Tibial nerve (tissue), 4 donors: ENCODE data around the gene PGA3. TPM values are rescaled to one million over a fixed set of nuclear protein-coding genes. Genes with fewer than 3 reads are reported as not detected.
"Not testable (repeated sequence)": the region's sequence is repeated elsewhere in the genome, so short reads cannot be mapped to it uniquely, and the experiment has no call there.

Source experiments
- DNase-seq, 2 donors: peaks; one replicate each; pipeline ENCODE4 v3.0.0-alpha.2; 2019; ENCODE audit warnings: low spot score in 2 of 2
- H3K27ac ChIP-seq, 4 donors: fragments of 200-600 bp; sonication (generic) in 3 of 4; one replicate each; pipeline ENCODE4 v1.5.1; 2017 to 2019; ENCODE audit warnings: mild to moderate bottlenecking in 1 of 4
- H3K27me3 ChIP-seq, 2 donors: fragments of 200-600 bp; sonication (generic) in 1 of 2; one replicate each; pipeline versions ENCODE4 v1.5.1 to v1.6.0; 2017 to 2019
- H3K36me3 ChIP-seq, 3 donors: fragments of 200-600 bp; sonication (generic); one replicate each; pipeline ENCODE4 v1.5.1; 2018 to 2019
- H3K4me1 ChIP-seq, 4 donors: fragments of 200-600 bp; sonication (generic) in 3 of 4; one replicate each; pipeline ENCODE4 v1.5.1; 2017 to 2019
- H3K4me3 ChIP-seq, 4 donors: fragments of 200-600 bp; sonication (generic) in 3 of 4; one replicate each; pipeline ENCODE4 v1.5.1; 2017 to 2019; ENCODE audit warnings: mild to moderate bottlenecking in 1 of 4, moderate library complexity in 1 of 4
- H3K9me3 ChIP-seq, 4 donors: fragments of 200-600 bp; sonication (generic) in 3 of 4; one replicate each; pipeline ENCODE4 v1.5.1; 2017 to 2019
- EP300 ChIP-seq, 2 donors: sonication (generic); formaldehyde crosslinking; IDR thresholded peaks; one replicate each; pipeline ENCODE4 v1.6.1; 2017; ENCODE audit warnings: antibody characterized with exemption in 2 of 2, mild to moderate bottlenecking in 1 of 2
- POLR2A ChIP-seq, 2 donors: fragments of 450-650 bp; IDR thresholded peaks; one replicate each; pipeline ENCODE4 v1.6.1; 2017; ENCODE audit warnings: antibody characterized with exemption in 2 of 2, mild to moderate bottlenecking in 2 of 2, moderate library complexity in 2 of 2
- WGBS, 2 donors: methylation state at CpG; one replicate each; pipeline ENCODE4 v1.1.5; 2018; 5-methylcytosine and 5-hydroxymethylcytosine counted together
- total RNA-seq, 4 donors: library from RNA; depleted of rRNA; stranded (reverse); fragments of >200 nt; gene quantifications; one replicate each; pipeline ENCODE4 v1.1.0, GENCODE V29; 2016
- TF ChIP-seq, protein P1 (sequence below), 5 experiments: fragments of 200-600 bp in 3 of 5; fragments of 450-650 bp in 2 of 5; sonication (generic) in 3 of 5; IDR thresholded peaks; one replicate each; pipeline ENCODE4 v1.5.1; 2016 to 2019; ENCODE audit warnings: antibody characterized with exemption in 5 of 5, mild to moderate bottlenecking in 3 of 5, moderate library complexity in 2 of 5

PGA3 gene
- 10 to 100 TPM in 1 of 4 donors, 1 to 10 TPM in 1, not detected in 2; 1.5 to 11.1 TPM for total RNA-seq

DNA sequence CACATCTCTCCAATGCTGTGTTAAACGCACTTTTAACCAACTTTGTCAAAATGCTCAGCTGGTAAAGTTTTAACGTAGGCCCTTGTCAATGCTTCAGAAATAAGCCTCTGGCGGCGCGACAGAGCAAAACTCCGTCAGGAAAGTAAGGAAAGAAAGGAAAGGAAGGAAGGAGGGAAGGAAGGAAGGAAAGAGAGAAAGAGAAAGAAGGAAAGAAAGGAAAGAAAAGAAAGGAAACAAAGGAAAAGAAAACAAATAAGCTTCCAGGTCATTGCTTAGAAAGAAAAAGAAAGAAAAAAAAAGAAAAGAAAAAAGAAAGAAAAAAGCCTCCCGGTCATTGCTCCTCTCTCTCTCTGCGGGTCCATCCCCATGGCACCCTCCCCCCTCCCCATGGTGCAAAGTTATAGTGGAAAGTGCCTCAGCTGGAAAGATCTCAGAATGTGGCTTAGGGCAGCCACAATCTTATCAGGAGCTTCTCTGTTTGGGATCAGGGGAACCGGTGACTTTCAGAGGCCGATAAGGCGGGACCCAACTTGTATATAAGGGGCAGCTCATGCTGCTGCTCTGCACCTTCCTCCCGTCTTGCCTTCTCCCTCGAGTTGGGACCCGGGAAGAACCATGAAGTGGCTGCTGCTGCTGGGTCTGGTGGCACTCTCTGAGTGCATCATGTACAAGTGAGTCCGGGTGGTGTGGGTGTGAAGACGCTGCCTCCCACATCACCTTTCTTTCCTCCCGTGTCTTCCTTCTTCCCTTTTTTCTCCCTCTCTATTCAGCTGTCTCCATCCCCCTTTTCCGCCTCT, at the start of gene PGA3:
PGA3 (plus strand) TSS at position 566 of the 797 bp plus-strand sequence; CDS start at position 616, 50 bp downstream.
- peaks cover 0 to 12% (median 0%) of the 10 kb centered on the region in 4 donors for H3K9me3 ChIP-seq
- not testable (repeated sequence) for H3K4me3 ChIP-seq, H3K4me1 ChIP-seq, H3K27me3 ChIP-seq, H3K27ac ChIP-seq, DNase-seq, H3K36me3 ChIP-seq
- WGBS, 2 donors, result 62 to 68% methylated on average over 12 to 15 of the region's 18 CpGs

DNA sequence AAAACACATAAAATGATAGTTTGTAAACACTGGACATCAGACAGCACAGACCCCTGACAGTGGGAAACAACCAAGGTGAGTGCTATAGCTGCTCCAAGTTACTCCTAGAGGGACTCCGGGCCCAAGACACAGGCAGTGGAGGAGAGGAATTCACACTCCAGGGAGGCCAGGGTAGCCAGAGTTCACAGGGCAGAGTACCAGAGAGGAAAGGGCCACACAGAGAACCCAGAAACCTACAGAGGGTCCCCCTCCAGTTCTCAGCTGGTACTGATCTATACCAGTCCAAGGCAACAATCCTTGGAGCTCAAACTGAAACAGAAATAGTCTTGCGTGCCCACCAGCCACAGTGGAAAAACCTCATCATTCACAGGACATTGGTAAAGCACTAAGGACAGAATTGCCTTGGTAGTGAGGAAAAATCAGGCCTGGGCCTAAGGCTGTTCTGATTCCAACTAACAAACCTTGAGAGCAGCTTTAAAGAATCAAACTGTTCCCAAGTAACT, 49.7 kb upstream of the PGA3 start:
- 53 to 67% methylated on average over 2 of the region's 2 CpGs for WGBS, 2 donors
- no peaks in the 10 kb centered on the region for H3K27me3 ChIP-seq
- no peak for DNase-seq
- no peak overlapping the region for H3K4me3 ChIP-seq
- TF ChIP-seq, protein P1, sequence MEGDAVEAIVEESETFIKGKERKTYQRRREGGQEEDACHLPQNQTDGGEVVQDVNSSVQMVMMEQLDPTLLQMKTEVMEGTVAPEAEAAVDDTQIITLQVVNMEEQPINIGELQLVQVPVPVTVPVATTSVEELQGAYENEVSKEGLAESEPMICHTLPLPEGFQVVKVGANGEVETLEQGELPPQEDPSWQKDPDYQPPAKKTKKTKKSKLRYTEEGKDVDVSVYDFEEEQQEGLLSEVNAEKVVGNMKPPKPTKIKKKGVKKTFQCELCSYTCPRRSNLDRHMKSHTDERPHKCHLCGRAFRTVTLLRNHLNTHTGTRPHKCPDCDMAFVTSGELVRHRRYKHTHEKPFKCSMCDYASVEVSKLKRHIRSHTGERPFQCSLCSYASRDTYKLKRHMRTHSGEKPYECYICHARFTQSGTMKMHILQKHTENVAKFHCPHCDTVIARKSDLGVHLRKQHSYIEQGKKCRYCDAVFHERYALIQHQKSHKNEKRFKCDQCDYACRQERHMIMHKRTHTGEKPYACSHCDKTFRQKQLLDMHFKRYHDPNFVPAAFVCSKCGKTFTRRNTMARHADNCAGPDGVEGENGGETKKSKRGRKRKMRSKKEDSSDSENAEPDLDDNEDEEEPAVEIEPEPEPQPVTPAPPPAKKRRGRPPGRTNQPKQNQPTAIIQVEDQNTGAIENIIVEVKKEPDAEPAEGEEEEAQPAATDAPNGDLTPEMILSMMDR (IDR thresholded peaks at IDR 0.05), result no peak
- TF ChIP-seq POLR2A (IDR thresholded peaks at IDR 0.05) (no peak), EP300 (IDR thresholded peaks at IDR 0.05) (no peak)
- H3K27ac ChIP-seq, result peak overlapping the region in 3 of 4 donors; percentile 2 to 79 (median 66)
- peaks cover 0 to 58% (median 32%) of the 10 kb centered on the region in 4 donors for H3K4me1 ChIP-seq
- H3K9me3 ChIP-seq, result peaks cover 0 to 11% (median 0%) of the 10 kb centered on the region in 4 donors
- H3K36me3 ChIP-seq, result peaks cover 0 to 24% (median 0%) of the 10 kb centered on the region in 3 donors

DNA sequence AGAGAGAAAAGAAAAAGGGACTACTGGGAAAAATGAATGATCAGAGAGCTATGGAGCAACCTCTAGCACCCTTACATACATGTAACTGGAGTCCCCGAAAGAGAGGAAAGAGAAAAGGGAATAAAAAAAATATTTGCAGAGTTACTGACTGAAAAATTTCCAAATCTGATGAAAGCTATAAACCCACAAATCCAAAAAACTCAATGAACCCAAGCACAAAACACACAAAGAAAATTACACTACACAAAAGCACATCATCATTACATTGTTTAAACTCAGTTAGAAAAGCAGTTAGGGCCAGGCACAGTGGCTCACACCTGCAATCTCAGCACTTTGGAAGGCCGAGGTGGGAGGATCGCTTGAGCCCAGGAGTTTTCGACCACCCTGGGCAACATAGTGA, 48.8 kb upstream of the PGA3 start:
- H3K27ac ChIP-seq, result no peak overlapping the region
- H3K36me3 ChIP-seq, result peaks cover 0 to 24% (median 0%) of the 10 kb centered on the region in 3 donors
- no peak for DNase-seq
- H3K27me3 ChIP-seq, result no peaks in the 10 kb centered on the region
- H3K9me3 ChIP-seq, result peaks cover 0 to 11% (median 0%) of the 10 kb centered on the region in 4 donors
- no peak overlapping the region for H3K4me3 ChIP-seq
- H3K4me1 ChIP-seq, result peaks cover 0 to 58% (median 38%) of the 10 kb centered on the region in 4 donors
- TF ChIP-seq EP300 (IDR thresholded peaks at IDR 0.05) (no peak), POLR2A (IDR thresholded peaks at IDR 0.05) (no peak)
- TF ChIP-seq, protein P1 (IDR thresholded peaks at IDR 0.05), result no peak
- WGBS, 2 donors, result 94 to 98% methylated on average over 4 of the region's 4 CpGs

DNA sequence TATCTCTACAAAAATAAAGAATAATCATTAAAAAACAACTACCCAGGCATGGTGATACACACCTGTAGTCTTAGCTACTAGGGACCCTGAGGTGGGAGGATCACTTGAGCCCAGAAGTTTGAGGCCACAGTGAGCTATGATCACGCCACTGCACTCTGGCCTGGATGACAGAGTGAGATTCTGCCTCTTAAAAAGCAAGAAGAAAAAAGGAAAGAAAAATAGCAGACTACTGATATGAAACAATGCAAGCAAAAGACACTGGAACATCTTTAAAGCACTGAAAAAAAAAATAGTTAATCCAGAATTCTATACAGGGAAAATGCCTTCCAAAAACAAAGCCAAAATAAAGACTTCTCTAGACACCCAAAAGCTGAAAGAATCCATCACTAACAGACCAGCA, 48.0 kb upstream of the PGA3 start:
- no peak for DNase-seq

DNA sequence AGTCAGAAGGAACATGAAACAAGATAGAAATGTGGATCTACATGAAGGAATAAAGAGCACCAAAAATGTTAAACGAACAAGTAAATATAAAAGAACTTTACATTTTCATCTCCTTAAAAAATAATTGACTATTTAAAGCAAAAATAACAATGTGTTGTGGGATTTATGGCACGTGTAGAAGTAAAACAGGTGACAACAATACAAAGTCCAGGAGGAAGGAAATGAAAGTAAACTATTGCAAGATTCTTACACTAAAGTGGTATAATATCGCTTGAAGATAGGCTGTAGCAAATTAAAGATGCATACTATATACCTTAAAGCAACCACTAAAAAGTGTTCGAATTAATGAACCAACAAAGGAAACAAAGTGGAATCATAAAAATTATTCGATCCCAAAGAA, 47.6 kb upstream of the PGA3 start:
- H3K4me1 ChIP-seq, result peaks cover 0 to 58% (median 31%) of the 10 kb centered on the region in 4 donors

More for the DNA sequence above, 48.0 kb upstream of the PGA3 start:
- H3K4me3 ChIP-seq, result no peak overlapping the region
- H3K27me3 ChIP-seq, result no peaks in the 10 kb centered on the region
- H3K4me1 ChIP-seq, result peaks cover 0 to 58% (median 33%) of the 10 kb centered on the region in 4 donors
- peaks cover 0 to 24% (median 0%) of the 10 kb centered on the region in 3 donors for H3K36me3 ChIP-seq
- WGBS, 2 donors, result 95 to 96% methylated on average over 1 of the region's 1 CpG
- peaks cover 0 to 11% (median 0%) of the 10 kb centered on the region in 4 donors for H3K9me3 ChIP-seq
- no peak overlapping the region for H3K27ac ChIP-seq
- TF ChIP-seq POLR2A (IDR thresholded peaks at IDR 0.05) (no peak), EP300 (IDR thresholded peaks at IDR 0.05) (no peak)
- TF ChIP-seq, protein P1 (IDR thresholded peaks at IDR 0.05), result no peak

More for the DNA sequence above, 47.6 kb upstream of the PGA3 start:
- Histone ChIP-seq H3K36me3 (peaks cover 0 to 24% (median 0%) of the 10 kb centered on the region in 3 donors), H3K4me3 (no peak overlapping the region), H3K9me3 (peaks cover 0 to 11% (median 0%) of the 10 kb centered on the region in 4 donors), H3K27ac (no peak overlapping the region), H3K27me3 (no peaks in the 10 kb centered on the region)
- TF ChIP-seq POLR2A (IDR thresholded peaks at IDR 0.05) (no peak), EP300 (IDR thresholded peaks at IDR 0.05) (no peak)
- TF ChIP-seq, protein P1 (IDR thresholded peaks at IDR 0.05), result no peak
- WGBS, 2 donors, result 87 to 95% methylated on average over 5 of the region's 5 CpGs
- no peak for DNase-seq
